ENCODE measurements around the gene CLCN3. TPM values are rescaled to one million over a fixed set of nuclear protein-coding genes. Genes with fewer than 3 reads are reported as not detected.

CLCN3 gene
- total and polyA plus RNA-seq, 10 of the 15 experiments (the other 5 are each of a cell fraction or from before 2014, with no cell fraction given), result 4.0 to 22.8 (median 11.8) TPM

DNA sequence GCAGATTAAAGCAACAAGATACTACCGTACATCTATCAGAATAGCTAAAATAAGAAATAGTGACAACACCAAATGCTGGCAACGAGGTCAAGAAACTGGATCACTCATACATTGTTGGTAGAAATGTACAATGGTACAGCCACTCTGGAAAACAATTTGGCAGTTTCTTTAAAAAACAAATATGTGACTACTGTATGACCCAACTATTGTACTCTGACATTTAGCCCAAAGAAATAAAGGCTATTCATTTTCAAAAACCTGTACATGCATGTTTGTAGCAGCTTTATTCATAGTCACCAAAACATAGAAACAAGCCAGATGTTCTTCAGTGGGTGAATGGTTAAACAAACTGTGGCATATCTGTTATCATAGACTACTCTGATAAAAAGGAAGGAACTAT lies 8.2 kb downstream of the CLCN3 start (continued):
- TF ChIP-seq, protein P1, sequence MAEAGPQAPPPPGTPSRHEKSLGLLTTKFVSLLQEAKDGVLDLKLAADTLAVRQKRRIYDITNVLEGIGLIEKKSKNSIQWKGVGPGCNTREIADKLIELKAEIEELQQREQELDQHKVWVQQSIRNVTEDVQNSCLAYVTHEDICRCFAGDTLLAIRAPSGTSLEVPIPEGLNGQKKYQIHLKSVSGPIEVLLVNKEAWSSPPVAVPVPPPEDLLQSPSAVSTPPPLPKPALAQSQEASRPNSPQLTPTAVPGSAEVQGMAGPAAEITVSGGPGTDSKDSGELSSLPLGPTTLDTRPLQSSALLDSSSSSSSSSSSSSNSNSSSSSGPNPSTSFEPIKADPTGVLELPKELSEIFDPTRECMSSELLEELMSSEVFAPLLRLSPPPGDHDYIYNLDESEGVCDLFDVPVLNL (IDR thresholded peaks at IDR 0.05; ENCODE audit: low read depth, low read length), result no peak

DNA sequence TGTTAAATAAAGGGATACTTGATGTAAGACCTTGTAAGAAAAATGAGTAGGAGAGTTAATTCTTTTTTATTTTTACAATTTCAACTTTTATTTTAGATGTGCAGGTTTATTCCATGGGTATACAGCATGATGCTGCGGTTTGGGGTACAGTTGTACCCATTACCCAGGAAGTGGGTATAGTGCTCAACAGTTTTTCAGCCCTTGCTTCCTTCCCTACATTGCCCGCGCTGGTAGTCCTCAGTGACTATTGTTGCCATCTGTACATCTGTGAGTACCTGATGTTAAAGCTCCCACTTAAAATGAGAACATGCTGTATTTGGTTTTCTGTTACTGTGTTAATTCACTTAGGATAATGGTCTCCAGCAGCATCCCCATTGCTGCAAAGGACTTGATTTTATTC lies 9.7 kb downstream of the CLCN3 start:
- in situ Hi-C loops (cut with MboI) (no loop called here), intact Hi-C loops (cut with micrococcal nuclease; ENCODE audit: unreplicated experiment) (no loop called here)
- ChIA-PET POLR2A (interaction anchor here (0.6 to 1.2 kb wide), 3 partner anchors 29 to 121 kb away, joined by 3 to 6 read pairs (median 3); no protein-coding TSS in a partner anchor), SMC1A (ENCODE audit: uncharacterized antibody, unreplicated experiment) (interaction anchor here (1.1 kb wide), 1 partner anchor 30 kb away, joined by 3 read pairs; no protein-coding TSS in a partner anchor), CTCF (interaction anchor here (0.8 to 1.2 kb wide), 2 partner anchors 29 to 32 kb away, joined by 3 read pairs; no protein-coding TSS in a partner anchor), RAD21 (ENCODE audit: unreplicated experiment) (no interaction called here)
- Histone ChIP-seq H3K36me3 (ENCODE audit: control insufficient read depth in 2 of 2, insufficient read depth in 2 of 2, low read length in 1 of 2) (no peaks in the 10 kb centered on the region), H2AFZ (ENCODE audit: control insufficient read depth, low read depth, low read length) (no peak overlapping the region), H3K27me3 (replicated peaks in 1 of 2; ENCODE audit: control insufficient read depth in 2 of 2, insufficient read depth in 2 of 2, low read length in 1 of 2) (no peaks in the 10 kb centered on the region), H3K4me3 (no peak overlapping the region), H3K9ac (ENCODE audit: control insufficient read depth, insufficient read depth, low read length) (no peak overlapping the region), H3K9me3 (replicated peaks; ENCODE audit: control insufficient read depth, insufficient read depth, low read length) (no peaks in the 10 kb centered on the region; the same call in 1 of the 3 replicates), H3K4me1 (ENCODE audit: control insufficient read depth, insufficient read depth, low read length) (no peaks in the 10 kb centered on the region), H4K20me1 (ENCODE audit: control insufficient read depth, insufficient read depth) (no peaks in the 10 kb centered on the region), H3K79me2 (ENCODE audit: control insufficient read depth, insufficient read depth, low read length) (peaks cover 40% of the 10 kb centered on the region), H3K4me2 (ENCODE audit: control insufficient read depth, insufficient read depth) (no peak overlapping the region), H3K27ac (ENCODE audit: control insufficient read depth, insufficient read depth) (no peak overlapping the region)
- no TSS peak for BruUV-seq (replicated peaks)
- FAIRE-seq (no peak), ATAC-seq (no peak), DNase-seq (ENCODE audit: low read depth, low spot score) (no peak)
- WGBS (ENCODE audit: insufficient coverage, insufficient replicate concordance, low lambda C conversion rate, missing lambda C conversion rate), result 100% methylated on average over 3 of the region's 3 CpGs
- TF ChIP-seq DPF2 (IDR thresholded peaks at IDR 0.05), result no peak
- no peak for TF ChIP-seq ZZZ3 (IDR thresholded peaks at IDR 0.05; ENCODE audit: control insufficient read depth, insufficient read length, low read depth)
- TF ChIP-seq, protein P2, sequence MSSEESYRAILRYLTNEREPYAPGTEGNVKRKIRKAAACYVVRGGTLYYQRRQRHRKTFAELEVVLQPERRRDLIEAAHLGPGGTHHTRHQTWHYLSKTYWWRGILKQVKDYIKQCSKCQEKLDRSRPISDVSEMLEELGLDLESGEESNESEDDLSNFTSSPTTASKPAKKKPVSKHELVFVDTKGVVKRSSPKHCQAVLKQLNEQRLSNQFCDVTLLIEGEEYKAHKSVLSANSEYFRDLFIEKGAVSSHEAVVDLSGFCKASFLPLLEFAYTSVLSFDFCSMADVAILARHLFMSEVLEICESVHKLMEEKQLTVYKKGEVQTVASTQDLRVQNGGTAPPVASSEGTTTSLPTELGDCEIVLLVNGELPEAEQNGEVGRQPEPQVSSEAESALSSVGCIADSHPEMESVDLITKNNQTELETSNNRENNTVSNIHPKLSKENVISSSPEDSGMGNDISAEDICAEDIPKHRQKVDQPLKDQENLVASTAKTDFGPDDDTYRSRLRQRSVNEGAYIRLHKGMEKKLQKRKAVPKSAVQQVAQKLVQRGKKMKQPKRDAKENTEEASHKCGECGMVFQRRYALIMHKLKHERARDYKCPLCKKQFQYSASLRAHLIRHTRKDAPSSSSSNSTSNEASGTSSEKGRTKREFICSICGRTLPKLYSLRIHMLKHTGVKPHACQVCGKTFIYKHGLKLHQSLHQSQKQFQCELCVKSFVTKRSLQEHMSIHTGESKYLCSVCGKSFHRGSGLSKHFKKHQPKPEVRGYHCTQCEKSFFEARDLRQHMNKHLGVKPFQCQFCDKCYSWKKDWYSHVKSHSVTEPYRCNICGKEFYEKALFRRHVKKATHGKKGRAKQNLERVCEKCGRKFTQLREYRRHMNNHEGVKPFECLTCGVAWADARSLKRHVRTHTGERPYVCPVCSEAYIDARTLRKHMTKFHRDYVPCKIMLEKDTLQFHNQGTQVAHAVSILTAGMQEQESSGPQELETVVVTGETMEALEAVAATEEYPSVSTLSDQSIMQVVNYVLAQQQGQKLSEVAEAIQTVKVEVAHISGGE (CRISPR knock-in tag; IDR thresholded peaks at IDR 0.05), result no peak
- no peak for TF ChIP-seq TARDBP (IDR thresholded peaks at IDR 0.05; ENCODE audit: borderline replicate concordance)
- TF ChIP-seq CHD2 (IDR thresholded peaks at IDR 0.05; ENCODE audit: borderline replicate concordance, low read depth, low read length), result no peak
- TF ChIP-seq TCF7 (IDR thresholded peaks at IDR 0.05; ENCODE audit: borderline replicate concordance), result no peak
- TF ChIP-seq, protein P3, sequence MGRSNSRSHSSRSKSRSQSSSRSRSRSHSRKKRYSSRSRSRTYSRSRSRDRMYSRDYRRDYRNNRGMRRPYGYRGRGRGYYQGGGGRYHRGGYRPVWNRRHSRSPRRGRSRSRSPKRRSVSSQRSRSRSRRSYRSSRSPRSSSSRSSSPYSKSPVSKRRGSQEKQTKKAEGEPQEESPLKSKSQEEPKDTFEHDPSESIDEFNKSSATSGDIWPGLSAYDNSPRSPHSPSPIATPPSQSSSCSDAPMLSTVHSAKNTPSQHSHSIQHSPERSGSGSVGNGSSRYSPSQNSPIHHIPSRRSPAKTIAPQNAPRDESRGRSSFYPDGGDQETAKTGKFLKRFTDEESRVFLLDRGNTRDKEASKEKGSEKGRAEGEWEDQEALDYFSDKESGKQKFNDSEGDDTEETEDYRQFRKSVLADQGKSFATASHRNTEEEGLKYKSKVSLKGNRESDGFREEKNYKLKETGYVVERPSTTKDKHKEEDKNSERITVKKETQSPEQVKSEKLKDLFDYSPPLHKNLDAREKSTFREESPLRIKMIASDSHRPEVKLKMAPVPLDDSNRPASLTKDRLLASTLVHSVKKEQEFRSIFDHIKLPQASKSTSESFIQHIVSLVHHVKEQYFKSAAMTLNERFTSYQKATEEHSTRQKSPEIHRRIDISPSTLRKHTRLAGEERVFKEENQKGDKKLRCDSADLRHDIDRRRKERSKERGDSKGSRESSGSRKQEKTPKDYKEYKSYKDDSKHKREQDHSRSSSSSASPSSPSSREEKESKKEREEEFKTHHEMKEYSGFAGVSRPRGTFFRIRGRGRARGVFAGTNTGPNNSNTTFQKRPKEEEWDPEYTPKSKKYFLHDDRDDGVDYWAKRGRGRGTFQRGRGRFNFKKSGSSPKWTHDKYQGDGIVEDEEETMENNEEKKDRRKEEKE (IDR thresholded peaks at IDR 0.05), result no peak
- no peak for TF ChIP-seq SIX5 (IDR thresholded peaks at IDR 0.05; ENCODE audit: low read depth, low read length, severe bottlenecking)
- TF ChIP-seq, protein P4, sequence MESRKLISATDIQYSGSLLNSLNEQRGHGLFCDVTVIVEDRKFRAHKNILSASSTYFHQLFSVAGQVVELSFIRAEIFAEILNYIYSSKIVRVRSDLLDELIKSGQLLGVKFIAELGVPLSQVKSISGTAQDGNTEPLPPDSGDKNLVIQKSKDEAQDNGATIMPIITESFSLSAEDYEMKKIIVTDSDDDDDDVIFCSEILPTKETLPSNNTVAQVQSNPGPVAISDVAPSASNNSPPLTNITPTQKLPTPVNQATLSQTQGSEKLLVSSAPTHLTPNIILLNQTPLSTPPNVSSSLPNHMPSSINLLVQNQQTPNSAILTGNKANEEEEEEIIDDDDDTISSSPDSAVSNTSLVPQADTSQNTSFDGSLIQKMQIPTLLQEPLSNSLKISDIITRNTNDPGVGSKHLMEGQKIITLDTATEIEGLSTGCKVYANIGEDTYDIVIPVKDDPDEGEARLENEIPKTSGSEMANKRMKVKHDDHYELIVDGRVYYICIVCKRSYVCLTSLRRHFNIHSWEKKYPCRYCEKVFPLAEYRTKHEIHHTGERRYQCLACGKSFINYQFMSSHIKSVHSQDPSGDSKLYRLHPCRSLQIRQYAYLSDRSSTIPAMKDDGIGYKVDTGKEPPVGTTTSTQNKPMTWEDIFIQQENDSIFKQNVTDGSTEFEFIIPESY (IDR thresholded peaks at IDR 0.05), result no peak
- no peak for TF ChIP-seq CEBPB (IDR thresholded peaks at IDR 0.05; ENCODE audit: borderline replicate concordance in 1 of 2, low read depth in 2 of 2, low read length in 2 of 2)
